T47D (cell line): ENCODE measurements around the gene FBXL16.

ENCODE experiments used
- DNase-seq, 2 experiments: peaks; one replicate each; pipeline versions ENCODE4 v3.0.0 to v3.0.0-alpha.2; 2011 to 2012; ENCODE audit warnings: low read depth in 1 of 2, low spot score in 1 of 2
- JUND ChIP-seq: IDR thresholded peaks from 2 replicates; pipeline ENCODE4 v1.6.1; 2012; ENCODE audit warnings: low read depth
- in situ Hi-C: cut with HindIII; loops from 2 replicates; pipeline ENCODE4 v1.10.0; 2016; ENCODE audit warnings: low sequenced_read_pairs, low pct_unique_long_range_greater_than_20kb

FBXL16 gene

GRCh38 chr16:684961-685696 is 20.5 kb downstream of the FBXL16 start:
- in situ Hi-C loops: no loop called here
- no peak for DNase-seq
- TF ChIP-seq JUND: no peak

DNA sequence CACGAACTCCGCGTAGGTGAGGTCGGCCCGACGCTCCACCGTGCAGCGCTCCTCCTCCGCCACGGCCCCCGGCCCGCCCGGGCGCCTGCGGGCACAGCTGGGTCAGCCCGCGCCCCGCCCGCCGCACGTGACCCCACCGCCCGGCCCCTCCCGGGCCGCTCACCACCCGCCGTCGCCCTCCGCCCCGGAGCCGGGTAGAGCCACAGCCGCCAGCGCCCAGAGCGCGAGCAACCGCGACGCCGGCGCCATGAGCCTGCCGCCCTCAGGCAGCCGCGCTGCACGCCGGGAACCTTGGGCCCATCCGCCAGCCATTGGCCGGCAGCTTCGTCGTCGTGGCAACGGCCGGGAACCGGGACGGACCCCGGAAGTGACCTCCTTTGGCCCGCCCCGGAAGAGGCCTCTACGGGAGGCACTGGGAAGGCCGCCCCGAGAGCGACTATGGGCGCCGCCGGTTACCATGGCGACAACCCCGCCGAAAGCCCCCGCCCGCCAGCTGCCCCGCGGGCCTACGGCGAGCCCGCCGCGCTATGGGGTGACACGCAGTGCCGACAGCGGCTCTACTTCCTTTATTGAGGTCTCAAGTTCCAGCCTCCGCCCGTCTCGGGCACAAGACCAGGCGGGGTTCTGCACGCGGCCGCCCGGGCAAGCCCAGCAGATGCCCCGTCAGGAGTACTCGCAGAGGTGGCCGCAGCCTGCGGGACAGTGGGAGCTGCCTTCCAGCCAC is 21.4 kb downstream of the FBXL16 start, which contains the start of gene JMJD8:
Gene JMJD8, minus strand, starts transcription at position 264 of the 724 bp plus-strand sequence. Its CDS starts 15 bp downstream, at position 249.
- no peak for TF ChIP-seq JUND
- in situ Hi-C loops: no loop called here
- DNase-seq: peak; percentile 97 to 99

DNA sequence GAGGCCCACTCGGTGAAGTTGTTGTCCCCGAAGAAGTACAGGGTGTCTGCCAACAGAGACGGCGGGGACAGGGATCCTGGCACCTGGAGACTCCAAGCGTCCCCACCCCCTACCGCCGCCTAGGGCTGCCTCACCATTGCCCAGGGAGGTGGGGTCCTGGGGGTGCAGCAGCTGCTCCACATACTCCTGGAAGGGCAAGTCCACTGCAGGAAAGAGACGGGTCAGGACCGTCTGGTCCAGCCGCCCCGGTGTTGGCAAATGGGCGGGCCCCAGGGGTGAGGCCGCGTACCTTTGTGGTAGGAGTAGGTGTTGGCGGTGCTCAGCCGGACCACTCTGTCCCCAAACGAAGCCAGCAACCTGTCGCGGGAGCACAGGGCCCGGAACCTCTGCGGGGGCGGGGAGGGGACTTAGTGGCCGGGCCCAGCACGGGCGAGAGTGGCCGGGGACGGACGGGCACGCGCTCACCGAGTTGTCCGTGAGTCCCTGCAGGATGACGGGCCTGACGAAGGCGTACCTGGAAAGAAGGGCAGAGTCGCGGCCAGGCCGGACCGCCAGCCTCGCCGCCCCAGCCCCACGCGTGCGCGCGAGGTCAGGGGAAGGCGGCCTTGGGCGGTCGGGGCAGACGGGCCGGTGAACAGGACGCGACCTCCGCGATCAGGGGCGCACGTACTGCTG is 22.1 kb downstream of the FBXL16 start:
- TF ChIP-seq JUND: no peak
- in situ Hi-C loops: no loop called here
- DNase-seq: peak in 1 of 2 experiments; percentile 66

DNA sequence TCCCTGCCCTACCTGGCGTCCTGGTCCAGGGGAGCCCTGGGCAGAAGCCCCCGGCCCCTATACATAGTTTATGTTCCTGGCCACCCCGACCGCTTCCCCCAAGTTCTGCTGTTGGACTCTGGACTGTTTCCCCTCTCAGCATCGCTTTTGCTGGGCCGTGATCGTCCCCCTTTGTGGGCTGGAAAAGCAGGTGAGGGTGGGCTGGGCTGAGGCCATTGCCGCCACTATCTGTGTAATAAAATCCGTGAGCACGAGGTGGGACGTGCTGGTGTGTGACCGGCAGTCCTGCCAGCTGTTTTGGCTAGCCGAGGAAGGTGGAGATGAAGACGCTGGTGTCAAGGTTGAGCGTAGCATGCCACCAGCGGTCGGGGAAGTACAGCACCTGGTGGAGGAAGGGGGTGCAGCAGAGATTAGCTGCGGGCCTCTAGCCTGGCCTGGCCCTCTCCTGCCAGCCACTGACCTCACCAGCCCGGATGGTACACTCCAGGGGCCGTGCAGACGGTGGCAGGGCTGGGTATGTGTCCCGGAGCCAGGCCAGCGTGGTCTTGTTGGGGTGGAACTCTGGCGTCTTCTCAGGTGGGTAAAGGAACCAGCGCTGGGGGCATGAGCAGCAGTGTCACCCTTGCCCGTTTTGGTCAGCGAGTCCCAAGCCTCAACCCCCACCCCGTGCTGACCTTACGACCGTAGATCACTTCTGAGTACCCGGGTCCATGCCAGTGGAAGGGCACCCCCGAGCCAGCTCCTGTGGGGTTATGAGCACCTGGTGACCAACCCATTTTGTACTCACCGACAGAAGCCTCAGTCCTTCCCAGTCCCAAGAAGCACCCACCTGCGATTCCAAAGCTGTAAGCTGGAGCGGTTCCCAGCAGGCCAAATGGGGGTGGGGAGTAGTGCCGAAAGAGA is 22.9 kb downstream of the FBXL16 start:
- in situ Hi-C loops: no loop called here
- no peak for DNase-seq
- TF ChIP-seq JUND: no peak

DNA sequence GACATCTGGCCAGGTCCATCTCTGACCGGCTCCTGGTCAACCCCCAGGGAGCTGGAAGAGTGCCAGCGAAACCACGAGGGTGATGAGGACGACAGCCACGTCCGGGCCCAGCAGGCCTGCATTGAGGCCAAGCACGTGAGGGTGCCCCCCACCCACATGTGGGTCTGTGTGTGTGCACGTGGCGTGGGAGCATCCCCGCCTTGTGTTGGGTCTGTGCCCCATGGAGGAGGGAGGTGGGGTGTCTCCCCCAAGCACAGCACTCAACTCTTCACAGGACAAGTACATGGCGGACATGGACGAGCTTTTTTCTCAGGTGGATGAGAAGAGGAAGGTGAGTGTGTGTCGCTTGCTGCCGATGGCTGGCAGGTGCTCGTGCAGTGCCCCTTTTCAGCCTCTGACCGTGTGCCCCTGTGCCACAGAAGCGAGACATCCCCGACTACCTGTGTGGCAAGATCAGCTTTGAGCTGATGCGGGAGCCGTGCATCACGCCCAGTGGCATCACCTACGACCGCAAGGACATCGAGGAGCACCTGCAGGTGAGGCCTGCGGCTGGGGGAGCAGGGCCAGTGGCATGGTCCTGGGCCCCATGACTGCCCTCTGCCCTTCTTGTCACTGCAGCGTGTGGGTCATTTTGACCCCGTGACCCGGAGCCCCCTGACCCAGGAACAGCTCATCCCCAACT is 23.7 kb downstream of the FBXL16 start:
- in situ Hi-C loops: no loop called here
- TF ChIP-seq JUND: no peak
- DNase-seq: no peak

DNA sequence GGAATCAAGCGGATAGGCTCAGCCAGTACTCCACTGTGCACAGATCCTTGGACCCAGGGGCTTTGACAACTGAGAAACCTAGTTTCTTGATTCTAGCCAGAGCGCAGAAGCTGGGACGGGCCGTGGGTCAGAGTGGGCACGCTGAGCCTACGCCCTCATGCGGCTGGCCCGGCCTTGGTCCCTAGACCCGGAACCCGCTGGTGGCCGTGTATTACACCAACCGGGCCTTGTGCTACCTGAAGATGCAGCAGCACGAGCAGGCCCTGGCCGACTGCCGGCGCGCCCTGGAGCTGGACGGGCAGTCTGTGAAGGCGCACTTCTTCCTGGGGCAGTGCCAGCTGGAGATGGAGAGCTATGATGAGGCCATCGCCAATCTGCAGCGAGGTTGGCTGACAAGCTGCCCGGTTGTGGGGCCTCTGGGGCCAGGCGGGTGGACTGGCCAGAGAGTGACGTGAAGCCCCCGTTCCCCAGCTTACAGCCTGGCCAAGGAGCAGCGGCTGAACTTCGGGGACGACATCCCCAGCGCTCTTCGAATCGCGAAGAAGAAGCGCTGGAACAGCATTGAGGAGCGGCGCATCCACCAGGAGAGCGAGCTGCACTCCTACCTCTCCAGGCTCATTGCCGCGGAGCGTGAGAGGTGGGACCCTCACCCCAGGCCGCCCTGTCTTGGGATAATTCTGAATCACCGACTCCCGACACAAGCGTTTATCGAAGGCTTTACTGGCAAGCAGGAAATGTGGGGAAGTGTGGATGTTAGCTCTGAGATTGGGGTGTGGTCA is 24.4 kb downstream of the FBXL16 start:
- peak in 1 of 2 experiments; percentile 72 for DNase-seq
- no peak for TF ChIP-seq JUND
- in situ Hi-C loops: no loop called here

GRCh38 chr16:680625-680945 is 25.0 kb downstream of the FBXL16 start:
- in situ Hi-C loops: no loop called here
- no peak for TF ChIP-seq JUND
- DNase-seq: no peak

DNA sequence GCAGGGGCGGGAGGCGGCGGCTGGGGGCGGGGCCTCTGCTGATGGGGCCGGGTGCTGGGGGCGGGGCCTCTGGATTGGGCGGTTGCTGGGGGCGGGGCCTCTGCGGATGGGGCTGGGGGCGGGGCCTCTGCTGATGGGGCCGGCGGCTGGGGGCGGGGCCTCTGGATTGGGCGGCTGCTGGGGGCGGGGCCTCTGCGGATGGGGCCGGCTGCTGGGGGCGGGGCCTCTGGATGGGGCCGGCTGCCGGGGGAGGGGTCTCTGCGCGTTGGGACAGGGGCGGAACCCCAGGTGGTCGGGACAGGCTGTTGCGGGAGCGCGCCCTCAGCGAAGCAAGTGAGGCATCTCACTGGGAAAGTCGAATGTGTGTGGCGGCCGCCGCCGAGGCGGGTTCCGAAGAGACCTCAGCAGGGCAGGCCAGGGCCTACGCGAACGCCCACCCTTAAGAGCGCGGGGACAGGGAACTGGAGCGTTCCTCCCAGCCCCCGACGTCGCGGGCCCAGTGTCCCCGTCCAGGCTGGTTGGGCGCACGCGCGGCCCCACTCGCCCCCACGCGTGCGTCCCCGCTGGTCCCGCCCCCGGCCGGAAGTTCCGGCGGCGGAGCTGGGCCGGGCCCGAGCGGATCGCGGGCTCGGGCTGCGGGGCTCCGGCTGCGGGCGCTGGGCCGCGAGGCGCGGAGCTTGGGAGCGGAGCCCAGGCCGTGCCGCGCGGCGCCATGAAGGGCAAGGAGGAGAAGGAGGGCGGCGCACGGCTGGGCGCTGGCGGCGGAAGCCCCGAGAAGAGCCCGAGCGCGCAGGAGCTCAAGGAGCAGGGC is 25.6 kb downstream of the FBXL16 start, which contains the start of gene STUB1:
Gene STUB1, plus strand, starts transcription at position 597 of the 811 bp plus-strand sequence. Its CDS starts 116 bp downstream, at position 713.
- no peak for TF ChIP-seq JUND
- peak; percentile 76 to 94 for DNase-seq
- in situ Hi-C loops: no loop called here

GRCh38 chr16:678858-679813 is 26.5 kb downstream of the FBXL16 start:
- peak in 1 of 2 experiments; percentile 64 for DNase-seq
- no peak for TF ChIP-seq JUND

More at GRCh38 chr16:678858-679813, 26.5 kb downstream of the FBXL16 start:
- in situ Hi-C loops: no loop called here
